K562 (cell line): ENCODE data around the gene MACF1. TPM values are rescaled to one million over a fixed set of nuclear protein-coding genes. Genes with fewer than 3 reads are reported as not detected.

Experiments used
- ARHGAP35 ChIP-seq: fragments of 450-650 bp; IDR thresholded peaks from 2 replicates; pipeline ENCODE4 v1.6.1; 2018; ENCODE audit not compliant: partially characterized antibody
- HNRNPL ChIP-seq: fragments of 200-400 bp; formaldehyde crosslinking; IDR thresholded peaks from 2 replicates; pipeline ENCODE4 v1.6.1; 2017; ENCODE audit warnings: low read depth, mild to moderate bottlenecking, low read length
- POLR2B ChIP-seq: fragments of 450-650 bp; IDR thresholded peaks from 2 replicates; pipeline ENCODE4 v1.6.1; 2018; ENCODE audit warnings: low read depth; ENCODE audit not compliant: partially characterized antibody
- THRA ChIP-seq: fragments of 450-650 bp; IDR thresholded peaks from 2 replicates; pipeline ENCODE4 v1.6.1; 2017; ENCODE audit warnings: mild to moderate bottlenecking, moderate library complexity
- ZNF318 ChIP-seq, 2 experiments: fragments of 450-650 bp; IDR thresholded peaks; 2 replicates each; pipeline ENCODE4 v1.6.1; 2016; ENCODE audit warnings: mild to moderate bottlenecking in 2 of 2, borderline replicate concordance in 1 of 2, low read depth in 1 of 2, moderate library complexity in 1 of 2
- polyA plus RNA-seq, 8 experiments: library from polyadenylated mRNA; depleted of rRNA in 4 of 8; stranded (reverse) in 5 of 8; unstranded in 3 of 8; fragments of >200 nt; fragmentation: Nextera tagmentation in 2 of 8; fragmentation: Illumina TruSeq in 1 of 8; extraction: Ambion mirVana in 2 of 8; extraction: Trizol in 1 of 8; gene quantifications; 2 replicates each; pipeline versions ENCODE4 v1.2.1 to v1.2.3, GENCODE V29; 2011 to 2014; ENCODE audit warnings: inconsistent platforms in 1 of 8, missing spikeins in 1 of 8
- total RNA-seq, 7 experiments: library from RNA; depleted of rRNA in 6 of 7; stranded (reverse); fragments of >200 nt in 6 of 7; fragmentation: Illumina TruSeq in 2 of 7; extraction: Trizol in 2 of 7; gene quantifications; 2 replicates each; pipeline versions ENCODE4 v1.2.1 to v1.2.3, GENCODE V29; 2011 to 2021; ENCODE audit warnings: low replicate concordance in 1 of 7

The MACF1 gene
- total and polyA plus RNA-seq, 9 of the 15 experiments (the other 6 are each of a cell fraction or from before 2014, with no cell fraction given), result 13.2 to 232 (median 112) TPM

DNA sequence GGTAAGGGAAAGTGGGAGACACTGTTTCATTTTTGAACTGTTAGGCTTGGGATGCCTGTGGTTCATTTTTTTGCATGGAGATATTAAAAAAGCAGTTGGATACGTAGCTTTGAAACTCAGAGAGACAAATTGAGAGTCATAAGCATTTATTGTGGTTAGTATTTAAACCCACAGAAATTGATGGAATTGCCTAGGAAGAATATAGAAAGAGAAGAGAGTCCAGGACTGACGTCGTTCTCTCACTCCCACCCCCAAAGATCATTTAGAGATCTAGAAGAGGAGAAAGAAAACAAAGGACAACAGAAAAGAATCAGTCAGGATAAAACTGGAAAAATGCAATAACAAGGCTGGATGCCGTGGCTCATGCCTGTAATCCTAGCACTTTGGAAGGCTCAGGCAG, 213.7 kb downstream of the MACF1 start (continued):
- TF ChIP-seq ZNF318 (IDR thresholded peaks at IDR 0.05; ENCODE audit: borderline replicate concordance in 1 of 2, low read depth in 1 of 2) (no peak), THRA (no peak), ARHGAP35 (no peak), POLR2B (no peak), HNRNPL (no peak)
